Measurements from ENCODE around the gene LRIG1. TPM values are rescaled to one million over a fixed set of nuclear protein-coding genes. Genes with fewer than 3 reads are reported as not detected.

The LRIG1 gene
- total and polyA plus RNA-seq, 10 of the 15 experiments (the other 5 are each of a cell fraction or from before 2014, with no cell fraction given) = 0.84 to 16.4 (median 8.1) TPM

GRCh38 chr3:66401675-66402491, 98.9 kb downstream of the LRIG1 start:
- Histone ChIP-seq H3K4me1 (ENCODE audit: control insufficient read depth, insufficient read depth, low read length) (no peaks in the 10 kb centered on the region), H3K4me2 (ENCODE audit: control insufficient read depth, insufficient read depth) (no peak overlapping the region), H3K36me3 (ENCODE audit: control insufficient read depth in 2 of 2, insufficient read depth in 2 of 2, low read length in 1 of 2) (no peaks in the 10 kb centered on the region; a peak in 1 of 4 replicates), H3K27me3 (replicated peaks in 1 of 2; ENCODE audit: control insufficient read depth in 2 of 2, insufficient read depth in 2 of 2, low read length in 1 of 2) (no peaks in the 10 kb centered on the region; a peak in 1 of 4 replicates), H2AFZ (ENCODE audit: control insufficient read depth, low read depth, low read length) (no peak overlapping the region), H3K79me2 (ENCODE audit: control insufficient read depth, insufficient read depth, low read length) (no peaks in the 10 kb centered on the region), H4K20me1 (ENCODE audit: control insufficient read depth, insufficient read depth) (no peaks in the 10 kb centered on the region), H3K9ac (ENCODE audit: control insufficient read depth, insufficient read depth, low read length) (no peak overlapping the region), H3K9me3 (replicated peaks; ENCODE audit: control insufficient read depth, insufficient read depth, low read length) (no peaks in the 10 kb centered on the region), H3K4me3 (no peak overlapping the region), H3K27ac (ENCODE audit: control insufficient read depth, insufficient read depth) (no peak overlapping the region)
- ChIA-PET POLR2A (no interaction called here), SMC1A (ENCODE audit: uncharacterized antibody, unreplicated experiment) (interaction anchor here (1.3 kb wide), 1 partner anchor 16 kb away, joined by 3 read pairs; no protein-coding TSS in a partner anchor), CTCF (interaction anchor here (0.6 to 10.7 kb wide), 5 partner anchors 24 to 638 kb away, joined by 3 to 149 read pairs (median 4); no protein-coding TSS in a partner anchor), RAD21 (ENCODE audit: unreplicated experiment) (no interaction called here)
- ATAC-seq = no peak
- intact Hi-C loops (cut with micrococcal nuclease; ENCODE audit: unreplicated experiment) = no loop called here
- BruUV-seq (replicated peaks) = no TSS peak
- 83% methylated on average over 20 of the region's 20 CpGs for WGBS (ENCODE audit: insufficient coverage, insufficient replicate concordance, low lambda C conversion rate, missing lambda C conversion rate)
- TF ChIP-seq NBN (IDR thresholded peaks at IDR 0.05) (no peak), ZBTB40 (IDR thresholded peaks at IDR 0.05; ENCODE audit: borderline replicate concordance) (no peak), KDM1A (IDR thresholded peaks at IDR 0.05; ENCODE audit: borderline replicate concordance) (no peak), WRNIP1 (IDR thresholded peaks at IDR 0.05; ENCODE audit: borderline replicate concordance, low read depth, low read length) (no peak), ZNF24 (IDR thresholded peaks at IDR 0.05) (no peak), MTA2 (IDR thresholded peaks at IDR 0.05; ENCODE audit: low read depth) (no peak), BRCA1 (IDR thresholded peaks at IDR 0.05; ENCODE audit: low read depth, low read length) (no peak), KAT2A (conservative IDR thresholded peaks at IDR 0.05; ENCODE audit: control insufficient read depth, low read depth, low read length) (no peak), ATF2 (IDR thresholded peaks at IDR 0.05; ENCODE audit: low read length) (no peak), ELK1 (IDR thresholded peaks at IDR 0.05; ENCODE audit: low read depth, low read length) (no peak), RB1 (IDR thresholded peaks at IDR 0.05; ENCODE audit: borderline replicate concordance) (no peak), NR2C1 (IDR thresholded peaks at IDR 0.05) (no peak), NFYB (IDR thresholded peaks at IDR 0.05; ENCODE audit: insufficient read depth, low read depth, low read length) (no peak), NFXL1 (IDR thresholded peaks at IDR 0.05; ENCODE audit: borderline replicate concordance) (no peak)
- TF ChIP-seq, protein P1, sequence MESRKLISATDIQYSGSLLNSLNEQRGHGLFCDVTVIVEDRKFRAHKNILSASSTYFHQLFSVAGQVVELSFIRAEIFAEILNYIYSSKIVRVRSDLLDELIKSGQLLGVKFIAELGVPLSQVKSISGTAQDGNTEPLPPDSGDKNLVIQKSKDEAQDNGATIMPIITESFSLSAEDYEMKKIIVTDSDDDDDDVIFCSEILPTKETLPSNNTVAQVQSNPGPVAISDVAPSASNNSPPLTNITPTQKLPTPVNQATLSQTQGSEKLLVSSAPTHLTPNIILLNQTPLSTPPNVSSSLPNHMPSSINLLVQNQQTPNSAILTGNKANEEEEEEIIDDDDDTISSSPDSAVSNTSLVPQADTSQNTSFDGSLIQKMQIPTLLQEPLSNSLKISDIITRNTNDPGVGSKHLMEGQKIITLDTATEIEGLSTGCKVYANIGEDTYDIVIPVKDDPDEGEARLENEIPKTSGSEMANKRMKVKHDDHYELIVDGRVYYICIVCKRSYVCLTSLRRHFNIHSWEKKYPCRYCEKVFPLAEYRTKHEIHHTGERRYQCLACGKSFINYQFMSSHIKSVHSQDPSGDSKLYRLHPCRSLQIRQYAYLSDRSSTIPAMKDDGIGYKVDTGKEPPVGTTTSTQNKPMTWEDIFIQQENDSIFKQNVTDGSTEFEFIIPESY (IDR thresholded peaks at IDR 0.05) = no peak
- in situ Hi-C loops (cut with MboI) = no loop called here
- no peak for DNase-seq (ENCODE audit: low read depth, low spot score)
- FAIRE-seq = no peak
